CD4-positive, alpha-beta T cell (primary cell): ENCODE data around the gene LLGL1. TPM values are rescaled to one million over a fixed set of nuclear protein-coding genes. Genes with fewer than 3 reads are reported as not detected.

ENCODE experiments used
- ATAC-seq: fragments of 200-7000 bp; cut with Tn5 transposase; one replicate; pipeline ENCODE4 v1.10.0; 2022; ENCODE audit warnings: mild to moderate bottlenecking; ENCODE audit not compliant: poor library complexity
- CTCF ChIA-PET: fragments of 350-600 bp; sonication (Branson Sonifier 250); formaldehyde crosslinking; loops from one replicate; lab custom pipeline; 2021; ENCODE audit warnings: antibody characterized with exemption, inconsistent platforms; lab: Charles Lee
- POLR2A ChIA-PET: fragments of 350-600 bp; sonication (Branson Sonifier 250); formaldehyde crosslinking; loops from one replicate; lab custom pipeline; 2021; ENCODE audit warnings: antibody characterized with exemption, inconsistent platforms; lab: Charles Lee
- DNase-seq, 14 experiments: peaks; one replicate each; pipeline ENCODE4 v3.0.0-alpha.2; 2013 to 2020; ENCODE audit warnings: mixed read lengths in 2 of 14
- H3K27ac ChIP-seq, 2 donors: one replicate each; pipeline versions ENCODE4 v1.5.1 to v1.7.0; 2013; ENCODE audit warnings: low read length in 2 of 2, low read depth in 1 of 2, mild to moderate bottlenecking in 1 of 2
- H3K27me3 ChIP-seq, 2 experiments: 1 replicate in 1 of 2; 2 replicates in 1 of 2; pipeline versions ENCODE4 v1.6.1 to v1.7.0; 2013; ENCODE audit warnings: low read length in 2 of 2, control low read depth in 1 of 2, mild to moderate bottlenecking in 1 of 2, moderate library complexity in 1 of 2; ENCODE audit not compliant: insufficient read depth in 2 of 2, control insufficient read depth in 1 of 2
- H3K36me3 ChIP-seq: one replicate; pipeline ENCODE4 v1.6.1; 2013; ENCODE audit warnings: low read length, control low read depth; ENCODE audit not compliant: insufficient read depth
- H3K4me1 ChIP-seq: one replicate; pipeline ENCODE4 v1.6.1; 2013; ENCODE audit warnings: low read length, control low read depth; ENCODE audit not compliant: insufficient read depth
- H3K4me3 ChIP-seq: one replicate; pipeline ENCODE4 v1.5.1; 2013; ENCODE audit warnings: mild to moderate bottlenecking, low read length, moderate library complexity
- H3K9me3 ChIP-seq, 2 experiments: 1 replicate in 1 of 2; 2 replicates in 1 of 2; pipeline versions ENCODE4 v1.6.1 to v1.7.0; 2013; ENCODE audit warnings: low read length in 2 of 2, mild to moderate bottlenecking in 2 of 2, control low read depth in 1 of 2, moderate library complexity in 1 of 2; ENCODE audit not compliant: control insufficient read depth in 1 of 2, insufficient read depth in 1 of 2
- H3K27ac Mint-ChIP-seq: one replicate; pipeline ENCODE4 v1.8.0; 2020; ENCODE audit warnings: mixed read lengths
- H3K27me3 Mint-ChIP-seq: one replicate; pipeline ENCODE4 v1.8.0; 2021; ENCODE audit warnings: mixed read lengths
- H3K36me3 Mint-ChIP-seq: one replicate; pipeline ENCODE4 v1.8.0; 2021; ENCODE audit warnings: low read depth, mixed read lengths
- H3K4me1 Mint-ChIP-seq: one replicate; pipeline ENCODE4 v1.8.0; 2021; ENCODE audit warnings: low read depth, mixed read lengths
- H3K4me3 Mint-ChIP-seq: one replicate; pipeline ENCODE4 v1.8.0; 2020; ENCODE audit warnings: mild to moderate bottlenecking, mixed read lengths
- H3K9me3 Mint-ChIP-seq: one replicate; pipeline ENCODE4 v1.8.0; 2020; ENCODE audit warnings: mixed read lengths
- intact Hi-C, 2 experiments: fragments of 100-400 bp; cut with DNase I in 1 of 2; cut with micrococcal nuclease in 1 of 2; formaldehyde crosslinking; loops; one replicate each; pipeline versions ENCODE4 v1.15.1 to v1.9.0; 2023 to 2025; cut with DNase I, micrococcal nuclease
- total RNA-seq, 174 experiments: library from RNA in 2 of 174; stranded (reverse) in 2 of 174; gene quantifications; one replicate each; pipeline ENCODE4 v1.2.3 and lab custom pipeline; 2021 to 2026
- TF ChIP-seq, protein P1 (sequence below): fragments of 200-600 bp; IDR thresholded peaks from one replicate; pipeline ENCODE4 v1.8.0; 2022; ENCODE audit warnings: antibody characterized with exemption, mild to moderate bottlenecking

Gene LLGL1
- total RNA-seq, 2 experiments from 2014 or later = 10.8 to 11.6 TPM

DNA sequence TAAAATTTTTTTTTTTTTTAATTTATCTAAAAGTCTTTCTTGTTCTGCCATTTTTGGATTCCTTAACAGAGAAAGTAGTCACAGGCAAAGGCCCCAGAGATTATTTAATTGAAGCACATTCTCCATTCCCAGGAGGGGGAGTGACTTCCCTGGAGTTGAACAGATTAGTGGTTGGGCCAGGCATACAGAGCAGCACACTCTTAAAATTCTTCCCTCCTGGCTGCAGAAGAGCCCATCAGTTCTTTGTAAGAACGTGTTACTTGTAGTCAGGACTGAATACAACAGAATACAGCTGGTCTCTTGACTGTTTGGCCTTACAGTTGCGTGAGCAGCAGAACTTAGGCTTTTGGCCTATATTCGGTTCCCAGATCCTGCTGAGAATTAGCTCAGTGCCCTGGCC, 40.0 kb upstream of the LLGL1 start:
- peak overlapping the region; percentile 97 for H3K27ac Mint-ChIP-seq
- H3K4me3 ChIP-seq = peak overlapping the region; percentile 88
- DNase-seq = no peak
- no peaks in the 10 kb centered on the region for H3K9me3 Mint-ChIP-seq
- no peaks in the 10 kb centered on the region for H3K27me3 Mint-ChIP-seq
- no peaks in the 10 kb centered on the region for H3K9me3 ChIP-seq
- intact Hi-C loops = loop anchor here (2.0 to 10.0 kb wide), 2 partner anchors 71 to 901 kb away; partner anchors contain the start of gene COPS3 (in 1 of the 2)
- ATAC-seq = no peak
- no peak overlapping the region for H3K27ac ChIP-seq
- TF ChIP-seq, protein P1, sequence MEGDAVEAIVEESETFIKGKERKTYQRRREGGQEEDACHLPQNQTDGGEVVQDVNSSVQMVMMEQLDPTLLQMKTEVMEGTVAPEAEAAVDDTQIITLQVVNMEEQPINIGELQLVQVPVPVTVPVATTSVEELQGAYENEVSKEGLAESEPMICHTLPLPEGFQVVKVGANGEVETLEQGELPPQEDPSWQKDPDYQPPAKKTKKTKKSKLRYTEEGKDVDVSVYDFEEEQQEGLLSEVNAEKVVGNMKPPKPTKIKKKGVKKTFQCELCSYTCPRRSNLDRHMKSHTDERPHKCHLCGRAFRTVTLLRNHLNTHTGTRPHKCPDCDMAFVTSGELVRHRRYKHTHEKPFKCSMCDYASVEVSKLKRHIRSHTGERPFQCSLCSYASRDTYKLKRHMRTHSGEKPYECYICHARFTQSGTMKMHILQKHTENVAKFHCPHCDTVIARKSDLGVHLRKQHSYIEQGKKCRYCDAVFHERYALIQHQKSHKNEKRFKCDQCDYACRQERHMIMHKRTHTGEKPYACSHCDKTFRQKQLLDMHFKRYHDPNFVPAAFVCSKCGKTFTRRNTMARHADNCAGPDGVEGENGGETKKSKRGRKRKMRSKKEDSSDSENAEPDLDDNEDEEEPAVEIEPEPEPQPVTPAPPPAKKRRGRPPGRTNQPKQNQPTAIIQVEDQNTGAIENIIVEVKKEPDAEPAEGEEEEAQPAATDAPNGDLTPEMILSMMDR = no peak
- H3K4me3 Mint-ChIP-seq = peak overlapping the region; percentile 98
- ChIA-PET CTCF (interaction anchor here (1.8 kb wide), 1 partner anchor 45 kb away, joined by 4 read pairs; no protein-coding TSS in a partner anchor), POLR2A (interaction anchor here (1.1 to 3.1 kb wide), 4 partner anchors 11 to 1192 kb away, joined by 3 to 17 read pairs (median 7); partner anchors contain the start of gene MAPK7)
- no peaks in the 10 kb centered on the region for H3K27me3 ChIP-seq
- peaks cover 74% of the 10 kb centered on the region for H3K4me1 ChIP-seq
- H3K36me3 Mint-ChIP-seq = peaks cover 53% of the 10 kb centered on the region
- H3K4me1 Mint-ChIP-seq = peaks cover 73% of the 10 kb centered on the region
- H3K36me3 ChIP-seq = peaks cover 24% of the 10 kb centered on the region

DNA sequence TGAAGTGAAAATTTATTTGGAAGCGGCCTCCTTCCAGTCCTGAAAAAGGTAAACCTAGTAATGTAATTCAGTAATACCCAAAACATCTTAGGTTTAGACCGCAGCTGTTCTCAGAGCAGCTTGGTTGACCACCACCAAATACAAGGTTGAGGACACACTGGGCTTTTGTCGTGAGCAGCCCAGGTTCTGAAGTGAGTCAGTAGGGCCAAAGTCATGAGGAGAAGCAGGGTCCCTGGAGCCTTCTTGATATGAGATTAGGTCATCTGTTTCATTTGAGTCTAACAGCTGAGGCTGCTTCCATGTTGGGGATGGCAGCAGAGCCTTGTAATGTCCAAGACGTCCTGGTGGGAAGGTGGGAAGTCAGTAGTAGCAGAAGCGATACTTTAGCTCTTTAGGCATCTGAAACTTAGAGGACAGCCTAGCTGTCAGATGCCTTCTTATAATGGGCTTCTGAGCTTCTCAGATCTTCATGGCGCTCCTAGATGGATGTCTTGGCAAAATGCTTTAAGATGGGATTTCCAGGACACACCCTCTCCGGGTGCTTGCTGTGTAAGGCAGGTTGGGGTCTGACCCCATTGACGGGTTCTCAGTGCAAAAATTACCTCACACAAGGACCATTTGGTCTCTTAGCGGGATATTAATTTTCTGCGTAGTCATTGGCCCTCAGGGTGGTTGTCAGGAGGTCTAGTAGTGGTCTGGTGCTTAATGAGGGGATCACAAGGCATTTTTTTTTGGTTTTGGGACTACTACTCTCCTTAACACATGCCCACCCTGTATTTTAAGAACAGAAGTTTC, 39.4 kb upstream of the LLGL1 start:
- Mint-ChIP-seq H3K9me3 (no peaks in the 10 kb centered on the region), H3K4me1 (peaks cover 79% of the 10 kb centered on the region), H3K27ac (peak overlapping the region; percentile 97), H3K36me3 (peaks cover 59% of the 10 kb centered on the region), H3K27me3 (no peaks in the 10 kb centered on the region), H3K4me3 (peak overlapping the region; percentile 98)
- CTCF ChIA-PET = interaction anchor here (1.2 to 1.8 kb wide), 2 partner anchors 45 to 97 kb away, joined by 3 to 4 read pairs; no protein-coding TSS in a partner anchor
- POLR2A ChIA-PET = interaction anchor here (0.6 kb wide), 1 partner anchor 811 kb away, joined by 3 read pairs; no protein-coding TSS in a partner anchor
- ATAC-seq (no peak), DNase-seq (no peak)
- Histone ChIP-seq H3K4me1 (peaks cover 81% of the 10 kb centered on the region), H3K9me3 (no peaks in the 10 kb centered on the region), H3K4me3 (peak overlapping the region; percentile 88), H3K36me3 (peaks cover 27% of the 10 kb centered on the region), H3K27ac (no peak overlapping the region), H3K27me3 (no peaks in the 10 kb centered on the region)
- intact Hi-C loops = loop anchor here (2.0 to 10.0 kb wide), 2 partner anchors 71 to 901 kb away; partner anchors contain the start of gene COPS3 (in 1 of the 2)
- TF ChIP-seq, protein P1 = no peak

DNA sequence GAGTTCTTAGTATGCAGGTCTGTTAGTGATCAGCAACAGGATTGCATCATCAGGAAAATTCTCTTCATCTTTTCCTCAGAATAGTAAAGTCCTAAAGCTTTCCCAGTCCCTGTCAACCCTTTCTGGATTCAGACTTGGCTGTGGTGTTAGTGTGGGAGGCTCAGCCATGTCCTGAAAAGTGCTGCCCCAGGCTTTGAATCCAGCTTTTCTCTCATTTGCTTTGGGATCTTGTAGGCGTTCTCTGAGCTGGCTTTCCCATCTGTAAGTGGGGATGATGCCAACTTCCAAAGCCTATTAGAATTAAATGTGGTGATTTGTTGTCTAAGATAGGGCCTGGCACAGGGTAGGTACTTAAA, 38.8 kb upstream of the LLGL1 start:
- TF ChIP-seq, protein P1 = no peak
- Mint-ChIP-seq H3K4me3 (peak overlapping the region; percentile 98), H3K9me3 (no peaks in the 10 kb centered on the region), H3K4me1 (peaks cover 85% of the 10 kb centered on the region), H3K36me3 (peaks cover 64% of the 10 kb centered on the region), H3K27ac (peak overlapping the region; percentile 97), H3K27me3 (no peaks in the 10 kb centered on the region)
- Histone ChIP-seq H3K4me1 (peaks cover 84% of the 10 kb centered on the region), H3K9me3 (no peaks in the 10 kb centered on the region), H3K27ac (no peak overlapping the region), H3K27me3 (no peaks in the 10 kb centered on the region), H3K36me3 (peaks cover 29% of the 10 kb centered on the region), H3K4me3 (peak overlapping the region; percentile 88)
- no peak for DNase-seq
- ChIA-PET POLR2A (interaction anchor here (0.6 kb wide), 1 partner anchor 810 kb away, joined by 3 read pairs; no protein-coding TSS in a partner anchor), CTCF (interaction anchor here (1.2 kb wide), 1 partner anchor 98 kb away, joined by 3 read pairs; no protein-coding TSS in a partner anchor)
- intact Hi-C loops = loop anchor here in 1 of 2 experiments (10.0 kb wide), 1 partner anchor 902 kb away; the partner anchor contains the start of gene COPS3
- no peak for ATAC-seq
